MM.1S (cell line): ENCODE results near the gene ARMC9.

Experiments used
- EZH2 ChIP-seq: fragments of 300-600 bp; sonication (generic); optimal IDR thresholded peaks from 2 replicates; pipeline ENCODE3; 2017; ENCODE audit warnings: low read depth, mild to moderate bottlenecking, antibody characterized with exemption, low read length, mixed read lengths
- EZH2phosphoT487 ChIP-seq: fragments of 300-600 bp; sonication (generic); IDR thresholded peaks from 2 replicates; pipeline ENCODE4 v1.6.1; 2018; ENCODE audit warnings: antibody characterized with exemption, low read length
- TF ChIP-seq, protein P1 (sequence below): fragments of 300-600 bp; sonication (generic); IDR thresholded peaks from 2 replicates; pipeline ENCODE4 v1.5.1; 2016; ENCODE audit warnings: antibody characterized with exemption, low read length, mixed read lengths

GRCh38 chr2:231272991-231273390, 74.6 kb downstream of the ARMC9 start:
- TF ChIP-seq, protein P1, sequence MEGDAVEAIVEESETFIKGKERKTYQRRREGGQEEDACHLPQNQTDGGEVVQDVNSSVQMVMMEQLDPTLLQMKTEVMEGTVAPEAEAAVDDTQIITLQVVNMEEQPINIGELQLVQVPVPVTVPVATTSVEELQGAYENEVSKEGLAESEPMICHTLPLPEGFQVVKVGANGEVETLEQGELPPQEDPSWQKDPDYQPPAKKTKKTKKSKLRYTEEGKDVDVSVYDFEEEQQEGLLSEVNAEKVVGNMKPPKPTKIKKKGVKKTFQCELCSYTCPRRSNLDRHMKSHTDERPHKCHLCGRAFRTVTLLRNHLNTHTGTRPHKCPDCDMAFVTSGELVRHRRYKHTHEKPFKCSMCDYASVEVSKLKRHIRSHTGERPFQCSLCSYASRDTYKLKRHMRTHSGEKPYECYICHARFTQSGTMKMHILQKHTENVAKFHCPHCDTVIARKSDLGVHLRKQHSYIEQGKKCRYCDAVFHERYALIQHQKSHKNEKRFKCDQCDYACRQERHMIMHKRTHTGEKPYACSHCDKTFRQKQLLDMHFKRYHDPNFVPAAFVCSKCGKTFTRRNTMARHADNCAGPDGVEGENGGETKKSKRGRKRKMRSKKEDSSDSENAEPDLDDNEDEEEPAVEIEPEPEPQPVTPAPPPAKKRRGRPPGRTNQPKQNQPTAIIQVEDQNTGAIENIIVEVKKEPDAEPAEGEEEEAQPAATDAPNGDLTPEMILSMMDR = no peak
- no peak for TF ChIP-seq EZH2phosphoT487
- no peak for TF ChIP-seq EZH2
